Endodermal cell (in vitro differentiated cells): ENCODE data around the gene SLC6A20. TPM values are rescaled to one million over a fixed set of nuclear protein-coding genes. Genes with fewer than 3 reads are reported as not detected.
A peak's percentile ranks its signal among the peaks of the same experiment; 100 is the strongest.

Experiments
- DNase-seq: peaks from one replicate; pipeline ENCODE4 v3.0.0-alpha.2; 2017
- H3K27ac ChIP-seq: 2 replicates; pipeline ENCODE4 v1.5.1; 2013; ENCODE audit warnings: mild to moderate bottlenecking, low read depth, low read length, moderate library complexity
- H3K27me3 ChIP-seq: 2 replicates; pipeline ENCODE4 v1.6.1; 2013; ENCODE audit warnings: mild to moderate bottlenecking, low read length, moderate library complexity; ENCODE audit not compliant: insufficient read depth, control insufficient read depth, poor library complexity, severe bottlenecking
- H3K36me3 ChIP-seq: 2 replicates; pipeline ENCODE4 v1.7.0; 2013; ENCODE audit warnings: mild to moderate bottlenecking, low read length, moderate library complexity; ENCODE audit not compliant: control insufficient read depth, insufficient read depth
- H3K4me1 ChIP-seq: one replicate; pipeline ENCODE4 v1.7.0; 2013; ENCODE audit warnings: low read length; ENCODE audit not compliant: control insufficient read depth, insufficient read depth
- H3K4me3 ChIP-seq: 2 replicates; pipeline ENCODE4 v1.5.1; 2013; ENCODE audit warnings: mild to moderate bottlenecking, low read length, moderate library complexity
- H3K9ac ChIP-seq: 2 replicates; pipeline ENCODE4 v1.6.1; 2013; ENCODE audit warnings: mild to moderate bottlenecking, low read length, moderate library complexity; ENCODE audit not compliant: poor library complexity, severe bottlenecking; ENCODE audit errors: extremely low read depth
- H3K9me3 ChIP-seq: 2 replicates; pipeline ENCODE4 v1.6.1; 2013; ENCODE audit warnings: mild to moderate bottlenecking, low read length, moderate library complexity; ENCODE audit not compliant: control insufficient read depth
- H3K27ac Mint-ChIP-seq: 2 replicates; pipeline ENCODE4 v1.8.0; 2020; ENCODE audit warnings: mixed read lengths
- H3K27me3 Mint-ChIP-seq: 2 replicates; pipeline ENCODE4 v1.8.0; 2021; ENCODE audit warnings: mild to moderate bottlenecking, mixed read lengths; ENCODE audit not compliant: insufficient read depth
- H3K36me3 Mint-ChIP-seq: 2 replicates; pipeline ENCODE4 v1.8.0; 2020; ENCODE audit warnings: low read depth, mixed read lengths
- H3K4me1 Mint-ChIP-seq: 2 replicates; pipeline ENCODE4 v1.8.0; 2020; ENCODE audit warnings: mixed read lengths
- H3K4me3 Mint-ChIP-seq: 2 replicates; pipeline ENCODE4 v1.8.0; 2020; ENCODE audit warnings: mild to moderate bottlenecking, moderate library complexity, mixed read lengths
- H3K9me3 Mint-ChIP-seq: 2 replicates; pipeline ENCODE4 v1.8.0; 2020; ENCODE audit warnings: mild to moderate bottlenecking, mixed read lengths
- WGBS, 2 experiments: methylation state at CpG; one replicate each; pipeline versions ENCODE4 v1.1.5 to v1.1.7; 2013; ENCODE audit warnings: missing lambda C conversion rate in 2 of 2, mixed read lengths in 1 of 2; ENCODE audit not compliant: insufficient coverage in 1 of 2, insufficient read length in 1 of 2; 5-methylcytosine and 5-hydroxymethylcytosine counted together
- total RNA-seq, 2 donors: library from RNA; stranded (reverse); fragmentation: NEBNext Ultra II Directional in 1 of 2; extraction: Animal tissue kit (Norgen Biotek cat#: 25700) in 1 of 2; gene quantifications; 2 replicates in 1 of 2; 3 replicates in 1 of 2; pipeline ENCODE4 v1.2.1, GENCODE V29; 2021
- TF ChIP-seq, protein P1 (sequence below): fragments of 200-600 bp; sonication (generic); conservative IDR thresholded peaks from 2 replicates; pipeline ENCODE4 v1.5.0; 2021; ENCODE audit warnings: antibody characterized with exemption, mild to moderate bottlenecking

The SLC6A20 gene
- total RNA-seq, 2 donors from 2014 or later, result 0.29 to 1.5 TPM

DNA sequence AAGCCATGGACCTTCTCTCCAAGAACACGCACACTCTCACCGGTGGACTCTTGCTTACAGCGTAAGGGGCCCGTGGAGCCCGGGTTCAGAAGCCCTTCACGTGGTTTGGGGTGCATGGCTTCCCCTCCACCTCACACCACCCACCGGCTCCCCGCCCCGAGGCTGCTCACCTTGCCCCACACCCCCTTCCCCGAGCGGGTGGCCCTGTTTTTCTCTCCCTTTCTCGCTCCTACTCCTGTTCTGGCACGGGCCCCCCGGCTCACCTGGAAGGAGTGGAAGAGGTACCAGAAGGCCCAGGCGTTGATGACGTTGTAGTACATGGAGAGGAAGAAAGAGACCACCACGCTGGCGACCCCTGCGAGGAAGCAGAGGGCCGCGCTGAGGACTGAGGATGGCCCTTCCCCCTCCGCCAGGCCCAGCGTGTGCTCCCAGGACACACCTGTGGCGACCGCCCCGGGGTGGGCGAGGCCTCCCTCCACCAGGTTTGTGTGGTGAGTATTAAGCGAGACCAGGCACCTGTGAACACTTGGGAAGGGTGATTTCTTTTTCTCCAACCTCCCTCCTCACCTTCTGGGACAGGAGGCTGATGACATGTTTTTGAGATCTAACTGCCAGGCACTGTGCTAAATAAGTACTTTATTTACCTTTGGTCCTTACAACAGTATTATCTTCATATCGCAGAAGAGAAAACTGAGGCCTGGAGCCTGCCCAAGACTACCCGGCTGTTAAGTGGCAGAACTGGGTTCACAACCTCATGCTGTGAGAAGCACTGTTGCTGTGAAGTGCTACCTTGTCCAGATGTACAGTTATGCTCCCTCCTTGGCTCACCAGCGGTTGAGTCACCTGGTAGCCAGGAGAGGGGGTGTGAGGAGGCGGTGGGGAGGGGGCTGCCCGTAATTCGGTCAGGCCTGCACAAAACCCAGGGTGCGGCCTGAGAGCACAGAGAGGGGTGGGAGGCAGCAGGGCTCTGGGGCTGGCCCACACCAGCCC lies 16.3 kb downstream of the SLC6A20 start:
- Mint-ChIP-seq H3K36me3 (peaks cover 5% of the 10 kb centered on the region), H3K9me3 (peaks cover 5% of the 10 kb centered on the region), H3K4me1 (peaks cover 16% of the 10 kb centered on the region), H3K27ac (no peak overlapping the region), H3K4me3 (no peak overlapping the region), H3K27me3 (peaks cover 4% of the 10 kb centered on the region)
- Histone ChIP-seq H3K27ac (no peak overlapping the region), H3K9ac (no peak overlapping the region), H3K27me3 (no peaks in the 10 kb centered on the region), H3K9me3 (peaks cover 6% of the 10 kb centered on the region), H3K4me1 (no peaks in the 10 kb centered on the region), H3K36me3 (no peaks in the 10 kb centered on the region), H3K4me3 (no peak overlapping the region)
- TF ChIP-seq, protein P1, sequence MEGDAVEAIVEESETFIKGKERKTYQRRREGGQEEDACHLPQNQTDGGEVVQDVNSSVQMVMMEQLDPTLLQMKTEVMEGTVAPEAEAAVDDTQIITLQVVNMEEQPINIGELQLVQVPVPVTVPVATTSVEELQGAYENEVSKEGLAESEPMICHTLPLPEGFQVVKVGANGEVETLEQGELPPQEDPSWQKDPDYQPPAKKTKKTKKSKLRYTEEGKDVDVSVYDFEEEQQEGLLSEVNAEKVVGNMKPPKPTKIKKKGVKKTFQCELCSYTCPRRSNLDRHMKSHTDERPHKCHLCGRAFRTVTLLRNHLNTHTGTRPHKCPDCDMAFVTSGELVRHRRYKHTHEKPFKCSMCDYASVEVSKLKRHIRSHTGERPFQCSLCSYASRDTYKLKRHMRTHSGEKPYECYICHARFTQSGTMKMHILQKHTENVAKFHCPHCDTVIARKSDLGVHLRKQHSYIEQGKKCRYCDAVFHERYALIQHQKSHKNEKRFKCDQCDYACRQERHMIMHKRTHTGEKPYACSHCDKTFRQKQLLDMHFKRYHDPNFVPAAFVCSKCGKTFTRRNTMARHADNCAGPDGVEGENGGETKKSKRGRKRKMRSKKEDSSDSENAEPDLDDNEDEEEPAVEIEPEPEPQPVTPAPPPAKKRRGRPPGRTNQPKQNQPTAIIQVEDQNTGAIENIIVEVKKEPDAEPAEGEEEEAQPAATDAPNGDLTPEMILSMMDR, result no peak
- peak; percentile 44 for DNase-seq
- 93 to 95% methylated on average over 14 to 35 of the region's 35 CpGs for WGBS, 2 experiments

DNA sequence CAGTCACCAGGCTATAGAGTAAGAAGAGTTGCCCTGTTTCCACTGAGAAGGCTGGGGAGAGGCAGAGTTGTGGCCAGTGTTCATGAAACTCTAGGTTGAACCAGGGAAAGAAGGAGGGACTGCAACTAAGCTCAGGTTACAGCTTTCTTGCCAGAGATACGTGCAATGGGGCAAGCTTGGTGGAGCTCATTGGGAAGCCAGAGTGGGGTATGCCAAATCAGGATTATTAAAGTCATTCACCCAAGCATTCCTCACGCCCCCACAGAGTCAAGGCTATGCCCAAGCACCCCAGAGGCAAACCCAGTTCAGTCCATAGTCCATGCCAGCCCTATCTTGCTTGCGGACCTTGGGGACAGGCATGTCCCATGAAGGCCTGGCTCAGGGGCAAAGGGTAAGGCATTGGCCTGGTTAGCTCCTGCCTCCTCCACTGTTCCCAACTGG lies 17.6 kb downstream of the SLC6A20 start:
- H3K4me1 Mint-ChIP-seq, result peaks cover 21% of the 10 kb centered on the region
- peak; percentile 33 for DNase-seq
- no peaks in the 10 kb centered on the region for H3K27me3 ChIP-seq
- H3K27ac ChIP-seq, result no peak overlapping the region
- H3K9me3 ChIP-seq, result no peaks in the 10 kb centered on the region
- no peaks in the 10 kb centered on the region for H3K36me3 Mint-ChIP-seq
- no peaks in the 10 kb centered on the region for H3K4me1 ChIP-seq
- H3K9me3 Mint-ChIP-seq, result no peaks in the 10 kb centered on the region
- no peak overlapping the region for H3K4me3 ChIP-seq
- TF ChIP-seq, protein P1, result no peak
- no peaks in the 10 kb centered on the region for H3K36me3 ChIP-seq
- no peak overlapping the region for H3K27ac Mint-ChIP-seq
- 87 to 100% methylated on average over 2 to 3 of the region's 3 CpGs for WGBS, 2 experiments
- H3K27me3 Mint-ChIP-seq, result peaks cover 8% of the 10 kb centered on the region
- H3K9ac ChIP-seq, result no peak overlapping the region
- H3K4me3 Mint-ChIP-seq, result no peak overlapping the region

DNA sequence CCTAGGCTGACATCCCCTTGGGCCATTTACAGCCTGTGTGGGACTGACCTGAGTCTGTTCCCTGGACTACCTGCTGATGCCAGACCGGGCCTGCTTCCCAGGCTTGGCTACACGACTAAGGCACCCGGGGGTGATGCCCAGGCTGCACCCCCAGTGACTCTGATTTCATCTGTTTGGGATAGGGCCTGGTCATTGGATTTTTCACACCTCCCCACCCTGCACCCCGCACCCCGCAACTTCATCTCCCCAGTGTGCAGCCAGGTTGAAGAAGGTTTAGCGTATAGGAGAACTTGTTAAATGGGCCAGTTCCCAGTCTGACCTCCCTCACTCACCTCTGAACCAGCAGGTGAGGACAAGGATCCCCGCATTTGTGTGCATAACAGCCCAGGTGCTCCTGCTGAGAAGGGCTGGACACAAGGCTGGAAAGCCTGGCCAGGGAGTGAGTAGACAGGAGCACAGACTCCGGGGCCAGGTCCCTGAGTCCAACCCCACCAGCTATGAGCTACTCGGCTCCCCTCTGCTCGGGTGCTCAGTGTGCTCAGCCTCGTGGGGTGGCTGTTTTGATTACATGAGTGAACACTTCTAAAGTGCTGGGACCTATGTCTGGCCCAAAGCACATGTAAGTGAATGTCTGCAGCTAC lies 18.5 kb downstream of the SLC6A20 start:
- no peaks in the 10 kb centered on the region for H3K36me3 ChIP-seq
- TF ChIP-seq, protein P1, result no peak
- peak; percentile 24 for DNase-seq
- no peaks in the 10 kb centered on the region for H3K4me1 ChIP-seq
- peaks cover 21% of the 10 kb centered on the region for H3K4me1 Mint-ChIP-seq
- H3K27ac ChIP-seq, result no peak overlapping the region
- no peaks in the 10 kb centered on the region for H3K9me3 Mint-ChIP-seq
- H3K27me3 ChIP-seq, result no peaks in the 10 kb centered on the region
- no peak overlapping the region for H3K27ac Mint-ChIP-seq
- no peak overlapping the region for H3K4me3 ChIP-seq
- H3K9me3 ChIP-seq, result no peaks in the 10 kb centered on the region
- H3K27me3 Mint-ChIP-seq, result peaks cover 10% of the 10 kb centered on the region
- H3K36me3 Mint-ChIP-seq, result no peaks in the 10 kb centered on the region
- no peak overlapping the region for H3K4me3 Mint-ChIP-seq
- no peak overlapping the region for H3K9ac ChIP-seq
- 92% methylated on average over 7 to 11 of the region's 11 CpGs for WGBS, 2 experiments
